PC-9 (cell line): ENCODE measurements around the gene BRCC3.

Experiments used
- CTCF ChIP-seq: fragments of 200-600 bp; sonication (generic); conservative IDR thresholded peaks from 2 replicates; pipeline ENCODE4 v1.6.1; 2017; ENCODE audit warnings: mixed run types, antibody characterized with exemption, mild to moderate bottlenecking, moderate library complexity
- EZH2 ChIP-seq: fragments of 200-600 bp; sonication (generic); IDR thresholded peaks from 2 replicates; pipeline ENCODE4 v1.8.0; 2017; ENCODE audit warnings: antibody characterized with exemption, low read depth

GRCh38 chrX:155056471-155056870 lies 14.8 kb upstream of the BRCC3 start:
- TF ChIP-seq CTCF (no peak), EZH2 (no peak)
